Measurements from ENCODE around the gene ST6GALNAC1. TPM values are rescaled to one million over a fixed set of nuclear protein-coding genes. Genes with fewer than 3 reads are reported as not detected.

The ST6GALNAC1 gene
- total and polyA plus RNA-seq, 8 donors, result 2.1 to 46.0 (median 3.4) TPM

- no peak for DNase-seq
- peaks cover 0 to 6% of the 10 kb centered on the region in 2 donors for H3K4me1 ChIP-seq
- no peak for TF ChIP-seq CTCF (IDR thresholded peaks at IDR 0.05)
- H3K9me3 ChIP-seq, result no peaks in the 10 kb centered on the region
- peaks cover 0 to 3% of the 10 kb centered on the region in 2 donors for H3K36me3 ChIP-seq
- H3K4me3 ChIP-seq, result no peak overlapping the region
- H3K27ac ChIP-seq, result no peak overlapping the region
- ATAC-seq, result no peak
- H3K27me3 ChIP-seq, result no peaks in the 10 kb centered on the region
- intact Hi-C loops (cut with DNase I), result no loop called here
These were observed 16.0 kb downstream of the ST6GALNAC1 start for GRCh38 chr17:76627510-76627909.

GRCh38 chr17:76626442-76626841, 17.1 kb downstream of the ST6GALNAC1 start:
- Histone ChIP-seq H3K27me3 (no peaks in the 10 kb centered on the region), H3K36me3 (peaks cover 0 to 3% of the 10 kb centered on the region in 2 donors), H3K27ac (no peak overlapping the region), H3K4me1 (peaks cover 0 to 6% of the 10 kb centered on the region in 2 donors), H3K4me3 (no peak overlapping the region), H3K9me3 (no peaks in the 10 kb centered on the region)
- no peak for DNase-seq
- peak; percentile 67 for ATAC-seq
- no peak for TF ChIP-seq CTCF (IDR thresholded peaks at IDR 0.05)
- intact Hi-C loops (cut with DNase I), result no loop called here

- peaks cover 0 to 6% of the 10 kb centered on the region in 2 donors for H3K4me1 ChIP-seq
- H3K36me3 ChIP-seq, result peaks cover 0 to 3% of the 10 kb centered on the region in 2 donors
- intact Hi-C loops (cut with DNase I), result no loop called here
- TF ChIP-seq CTCF (IDR thresholded peaks at IDR 0.05), result no peak
- no peaks in the 10 kb centered on the region for H3K27me3 ChIP-seq
- H3K9me3 ChIP-seq, result no peaks in the 10 kb centered on the region
- H3K4me3 ChIP-seq, result no peak overlapping the region
- H3K27ac ChIP-seq, result no peak overlapping the region
- DNase-seq, result no peak
- ATAC-seq, result no peak
These were observed 18.1 kb downstream of the ST6GALNAC1 start for GRCh38 chr17:76625496-76625895.

GRCh38 chr17:76623271-76624146, 20.0 kb downstream of the ST6GALNAC1 start:
- H3K36me3 ChIP-seq, result peaks cover 0 to 3% of the 10 kb centered on the region in 2 donors
- intact Hi-C loops (cut with DNase I), result loop anchor here in 1 of 2 donors (5.0 kb wide), 1 partner anchor 61 kb away; no protein-coding TSS in a partner anchor
- no peaks in the 10 kb centered on the region for H3K9me3 ChIP-seq
- no peak overlapping the region for H3K27ac ChIP-seq
- peak; percentile 63 to 96 (median 78) for DNase-seq
- no peaks in the 10 kb centered on the region for H3K27me3 ChIP-seq
- peaks cover 0 to 6% of the 10 kb centered on the region in 2 donors for H3K4me1 ChIP-seq
- no peak overlapping the region for H3K4me3 ChIP-seq
- peak; percentile 97 to 98 for TF ChIP-seq CTCF (IDR thresholded peaks at IDR 0.05)
- ATAC-seq, result peak; percentile 96

- ATAC-seq, result no peak
These were observed 25.7 kb downstream of the ST6GALNAC1 start for GRCh38 chr17:76617838-76618237.

More at GRCh38 chr17:76617838-76618237, 25.7 kb downstream of the ST6GALNAC1 start:
- no peak for TF ChIP-seq CTCF (IDR thresholded peaks at IDR 0.05)
- peaks cover 0 to 2% of the 10 kb centered on the region in 2 donors for H3K9me3 ChIP-seq
- no peaks in the 10 kb centered on the region for H3K36me3 ChIP-seq
- no peak for DNase-seq
- no peak overlapping the region for H3K27ac ChIP-seq
- H3K4me3 ChIP-seq, result no peak overlapping the region
- H3K27me3 ChIP-seq, result no peaks in the 10 kb centered on the region
- intact Hi-C loops (cut with DNase I), result no loop called here
- no peaks in the 10 kb centered on the region for H3K4me1 ChIP-seq
